ENCODE data around the gene ESRRG.
"Not testable (repeated sequence)": the region's sequence is repeated elsewhere in the genome, so short reads cannot be mapped to it uniquely, and the experiment has no call there.

Gene ESRRG

GRCh38 chr1:216560527-216560926, 162.7 kb downstream of the ESRRG start:
- DNase-seq = no peak

DNA sequence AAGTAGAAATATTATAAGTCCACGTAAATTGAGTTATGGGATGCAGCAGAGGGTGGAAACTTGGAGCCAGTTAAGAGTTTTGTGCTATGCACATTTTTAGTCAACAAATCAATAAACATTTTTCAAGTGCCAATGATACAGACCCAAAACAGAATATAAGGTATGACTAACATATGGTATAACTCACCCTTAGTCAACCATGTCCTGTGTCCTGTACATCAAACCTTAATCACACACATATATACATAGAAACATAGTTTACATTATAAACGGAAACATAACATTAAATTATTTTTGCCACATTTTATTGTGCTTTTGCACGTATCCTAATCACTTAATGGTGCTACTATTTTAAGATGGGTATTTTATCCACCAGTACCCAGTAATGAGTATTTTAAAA, 163.9 kb downstream of the ESRRG start:
- no peak for DNase-seq

DNA sequence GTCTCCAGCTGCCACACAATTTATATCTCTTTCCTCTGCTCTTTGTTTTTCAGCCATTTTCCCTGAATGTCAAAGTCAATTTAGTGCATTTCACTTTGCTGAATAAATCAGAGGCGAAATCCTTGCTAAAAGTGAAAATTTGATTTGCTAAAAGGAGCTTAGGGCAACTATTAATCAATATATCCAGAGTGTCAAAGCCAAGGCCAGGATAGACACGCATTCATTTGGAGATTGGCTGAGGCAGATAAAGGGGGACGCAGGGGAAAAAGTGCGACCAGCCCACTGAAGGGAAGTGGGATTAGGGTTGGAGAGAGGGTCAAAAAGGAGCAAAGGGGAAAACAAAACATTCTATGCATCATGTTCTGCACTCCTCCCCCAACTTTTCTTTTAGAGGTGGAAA, 167.6 kb downstream of the ESRRG start:
- DNase-seq = no peak

DNA sequence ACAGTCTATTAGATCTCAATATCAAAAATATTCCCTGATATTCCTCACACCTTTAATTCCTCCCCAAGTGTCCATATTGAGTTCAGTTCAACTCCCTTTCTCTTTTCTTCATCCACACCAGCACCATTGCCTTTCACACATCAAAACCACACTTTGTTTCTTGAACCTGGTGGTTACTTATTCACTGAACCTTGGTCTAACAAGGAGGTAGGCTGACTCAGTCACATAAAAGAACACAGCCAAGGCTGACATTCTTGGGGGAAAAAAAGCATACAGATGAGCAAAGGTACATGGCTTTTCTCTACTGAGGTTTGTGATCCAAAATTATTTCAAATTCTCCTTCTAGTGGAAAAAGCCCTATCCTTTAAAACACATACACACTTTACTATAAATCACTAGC, 168.3 kb downstream of the ESRRG start:
- no peak for DNase-seq

GRCh38 chr1:216553766-216554165, 169.5 kb downstream of the ESRRG start:
- DNase-seq = no peak

GRCh38 chr1:216553040-216553439, 170.2 kb downstream of the ESRRG start:
- DNase-seq = no peak

DNA sequence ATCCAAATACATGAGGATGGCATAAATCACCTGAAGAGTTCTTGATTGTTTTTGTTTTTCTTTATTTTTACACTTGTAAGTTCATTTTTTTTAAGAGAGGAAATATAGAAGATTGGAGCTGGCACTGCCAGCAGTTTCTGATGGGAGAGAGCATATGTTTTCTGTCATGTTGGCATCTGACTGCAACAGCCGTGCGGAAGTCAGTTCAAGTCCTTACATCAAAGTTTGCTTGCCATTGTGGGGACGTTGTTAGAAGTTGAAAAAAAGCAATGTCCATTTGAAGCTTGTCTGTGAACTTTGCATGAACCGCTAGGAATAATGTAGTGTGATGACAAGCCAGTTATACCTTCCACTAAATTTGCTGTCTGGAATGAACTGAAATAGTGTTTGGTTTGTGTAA, 173.4 kb downstream of the ESRRG start:
- DNase-seq = no peak

DNA sequence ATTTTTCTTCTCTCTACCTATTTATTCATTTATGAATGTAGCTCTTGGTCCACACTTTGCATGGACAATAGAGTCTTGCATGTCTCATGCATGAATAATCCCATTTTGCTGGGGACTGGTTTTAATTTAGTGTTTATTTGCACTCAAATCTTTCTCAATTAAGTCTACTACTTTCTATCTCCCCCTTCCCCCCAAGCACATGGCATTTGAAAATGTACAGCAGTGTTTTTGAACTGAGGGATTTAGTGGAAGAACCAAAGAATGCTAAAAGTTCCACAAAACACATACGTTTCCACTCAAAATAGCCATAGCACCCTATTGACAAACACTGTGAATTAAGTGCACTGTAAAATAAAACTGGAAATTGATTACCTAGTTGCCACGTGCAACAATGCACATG, 180.5 kb downstream of the ESRRG start:
- DNase-seq = no peak

- DNase-seq = no peak
Observed at GRCh38 chr1:216542263-216542662, 181.0 kb downstream of the ESRRG start.

DNA sequence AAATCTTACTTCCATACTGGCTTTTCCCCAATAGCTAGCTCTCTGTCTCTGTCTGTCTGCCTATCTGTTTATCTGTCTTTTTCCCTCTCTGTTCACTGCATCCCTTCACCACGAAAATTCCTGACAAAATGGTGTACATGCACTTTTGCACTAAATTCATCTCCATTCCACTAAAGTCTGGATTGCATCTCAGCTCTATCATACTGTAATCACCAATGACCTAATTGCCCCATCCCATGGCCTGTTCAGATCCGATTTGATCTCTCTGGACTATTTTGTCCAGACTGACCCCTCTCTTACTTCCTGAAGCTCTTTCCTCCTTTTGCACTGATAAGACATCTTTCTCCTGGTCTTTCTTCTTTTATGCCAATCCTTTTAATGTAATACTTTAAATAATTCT, 187.5 kb downstream of the ESRRG start:
- DNase-seq = no peak

GRCh38 chr1:216535059-216535458, 188.2 kb downstream of the ESRRG start:
- no peak for DNase-seq

DNA sequence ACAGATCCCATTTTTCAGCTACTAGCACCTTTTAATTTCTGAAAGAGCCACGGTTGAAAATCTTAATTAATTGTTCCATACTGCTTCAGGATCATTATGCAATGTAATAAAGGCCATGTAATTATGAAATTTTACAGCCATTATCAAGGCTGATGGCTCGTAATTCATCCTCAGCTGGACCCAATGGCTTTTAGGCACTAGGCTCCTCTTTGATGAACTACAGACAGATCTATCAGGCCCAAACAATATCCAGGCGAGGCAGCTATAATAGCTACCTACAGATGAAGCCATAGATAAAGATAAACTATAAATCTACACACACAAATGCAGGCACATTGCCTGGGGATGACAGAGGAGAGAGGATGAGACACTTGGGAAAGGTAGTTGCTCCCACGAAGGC, 189.5 kb downstream of the ESRRG start:
- no peak for DNase-seq

DNA sequence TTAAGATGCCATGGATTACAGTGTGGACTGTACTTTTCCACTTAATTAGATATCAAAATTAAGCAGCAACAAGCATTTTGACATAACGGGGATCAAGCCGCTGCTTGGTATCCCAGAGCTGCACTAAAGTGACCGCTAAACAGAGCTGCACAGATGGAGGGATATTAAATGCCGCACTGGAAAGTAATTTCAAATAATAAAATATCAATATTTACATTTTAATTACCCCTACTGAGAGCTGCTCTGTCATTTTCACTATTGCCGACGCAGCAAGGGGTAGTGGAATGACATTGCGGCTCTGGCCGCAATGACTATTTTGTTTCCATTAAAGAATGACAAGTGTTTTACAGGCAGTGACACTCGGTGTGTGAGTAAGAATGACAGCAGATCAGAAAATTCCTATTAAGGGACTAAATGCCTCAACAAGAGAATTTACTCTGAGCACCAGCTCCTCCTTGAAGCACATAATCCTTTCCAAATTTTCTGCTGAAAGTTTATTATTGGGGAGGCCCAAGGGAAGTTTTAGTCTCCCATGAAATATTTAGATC, 190.9 kb downstream of the ESRRG start:
- DNase-seq = no peak

- DNase-seq = no peak
Observed at GRCh38 chr1:216531263-216532239, 191.7 kb downstream of the ESRRG start.

DNA sequence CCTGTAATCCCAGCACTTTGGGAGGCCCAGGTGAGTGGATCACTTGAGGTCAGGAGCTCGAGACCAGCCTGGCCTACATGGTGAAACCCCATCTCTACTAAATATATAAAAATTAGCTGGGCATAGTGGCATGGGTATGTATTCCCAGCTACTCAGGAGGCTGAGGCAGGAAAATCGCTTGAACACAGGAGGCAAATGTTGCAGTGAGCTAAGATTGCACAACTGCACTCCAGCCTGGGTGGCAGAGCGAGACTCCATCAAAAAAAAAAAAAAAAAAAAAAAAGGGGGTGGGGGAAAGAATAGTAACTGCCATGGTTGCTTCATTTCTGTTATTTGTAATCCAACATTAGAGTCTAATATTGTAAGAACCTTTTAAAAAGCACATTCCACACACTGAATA, 193.4 kb downstream of the ESRRG start:
- not testable (repeated sequence) for DNase-seq

DNA sequence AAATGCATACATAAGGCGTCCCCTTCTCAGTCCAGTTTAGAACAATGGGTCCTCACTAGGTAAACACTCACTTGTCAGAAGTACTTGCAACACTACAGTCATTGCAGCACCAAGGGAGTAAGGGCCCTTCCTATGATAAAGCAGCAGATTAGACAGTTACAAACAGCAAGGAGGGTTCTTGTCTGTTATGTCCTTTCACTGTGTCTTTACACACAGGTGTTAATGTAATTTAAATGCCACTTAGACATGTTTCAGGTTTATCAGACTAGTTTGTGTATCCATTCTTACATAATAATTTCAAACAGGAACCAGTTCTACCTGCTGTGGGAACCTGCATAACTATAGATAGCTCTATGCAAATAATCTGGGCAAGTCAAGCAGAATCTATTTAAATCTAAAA, 194.4 kb downstream of the ESRRG start:
- DNase-seq = no peak

DNA sequence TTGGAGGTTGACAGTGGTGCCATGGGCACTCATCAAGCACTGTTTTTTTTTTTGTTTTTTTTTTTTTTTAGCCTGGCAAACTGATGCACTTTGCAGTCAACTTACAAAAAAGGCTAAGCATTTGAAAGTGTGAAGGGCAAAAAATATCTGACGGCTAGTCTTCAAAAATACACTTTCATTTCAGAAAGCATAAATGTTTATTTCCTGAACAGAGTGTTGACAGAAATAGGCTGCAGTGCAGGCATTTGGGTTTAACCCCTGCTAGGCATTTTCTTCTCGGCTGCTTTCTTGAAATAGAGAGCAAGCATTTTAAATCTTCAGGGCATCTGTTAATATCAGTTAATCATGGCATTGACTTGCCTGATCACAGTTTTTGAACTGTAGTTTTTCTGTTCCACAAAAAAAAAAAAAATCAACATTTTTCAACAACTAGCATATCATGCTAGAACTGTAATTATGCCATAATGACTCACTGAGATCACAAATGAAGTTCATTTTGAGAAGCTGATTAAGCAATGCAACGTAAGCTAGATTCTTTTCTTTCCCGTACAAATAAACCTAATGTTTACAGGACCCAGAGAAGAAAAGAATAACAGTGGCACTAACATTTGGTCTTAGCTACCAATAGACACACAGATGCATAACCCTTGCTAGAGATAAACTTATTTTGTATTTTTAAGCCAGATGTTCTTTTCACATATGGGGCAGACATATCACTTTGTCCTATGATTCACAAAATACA, 199.6 kb downstream of the ESRRG start:
- DNase-seq = no peak

GRCh38 chr1:216523043-216523442, 200.2 kb downstream of the ESRRG start:
- DNase-seq = no peak

DNA sequence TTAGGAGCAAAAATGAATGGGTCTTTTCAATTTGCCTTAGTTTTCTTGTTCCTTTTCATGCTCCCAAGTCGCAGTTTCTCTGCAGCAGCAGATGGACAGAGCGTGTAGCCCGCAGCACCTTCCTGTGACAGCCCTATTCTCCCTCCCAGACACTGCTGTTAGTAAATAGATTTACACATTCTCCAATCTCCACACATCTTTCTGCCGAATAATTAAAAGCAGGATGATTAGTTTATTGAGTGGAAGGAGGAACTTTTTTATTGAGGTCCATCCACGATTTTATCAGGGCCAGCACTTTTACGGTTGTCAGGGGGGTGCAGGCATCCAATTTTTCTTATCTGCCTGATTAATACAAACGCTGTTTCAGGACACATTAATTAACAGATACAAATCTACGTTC, 201.8 kb downstream of the ESRRG start:
- DNase-seq = no peak

GRCh38 chr1:216518844-216519627, 204.2 kb downstream of the ESRRG start:
- DNase-seq = no peak

- no peak for DNase-seq
Observed at GRCh38 chr1:216502528-216503162, 220.6 kb downstream of the ESRRG start.

- DNase-seq = no peak
Observed at GRCh38 chr1:216500273-216500967, 222.8 kb downstream of the ESRRG start.

Data from stimulated activated CD4-positive, alpha-beta T cell treated with anti-CD3 and anti-CD28 coated beads, Interleukin-4, amount 100 ng/mL, for 24 hours (primary cell).